ENCODE results near the gene NBEAL2.
A peak's percentile ranks its signal among the peaks of the same experiment; 100 is the strongest.
"Not testable (repeated sequence)": the region's sequence is repeated elsewhere in the genome, so short reads cannot be mapped to it uniquely, and the experiment has no call there.

NBEAL2 gene

DNA sequence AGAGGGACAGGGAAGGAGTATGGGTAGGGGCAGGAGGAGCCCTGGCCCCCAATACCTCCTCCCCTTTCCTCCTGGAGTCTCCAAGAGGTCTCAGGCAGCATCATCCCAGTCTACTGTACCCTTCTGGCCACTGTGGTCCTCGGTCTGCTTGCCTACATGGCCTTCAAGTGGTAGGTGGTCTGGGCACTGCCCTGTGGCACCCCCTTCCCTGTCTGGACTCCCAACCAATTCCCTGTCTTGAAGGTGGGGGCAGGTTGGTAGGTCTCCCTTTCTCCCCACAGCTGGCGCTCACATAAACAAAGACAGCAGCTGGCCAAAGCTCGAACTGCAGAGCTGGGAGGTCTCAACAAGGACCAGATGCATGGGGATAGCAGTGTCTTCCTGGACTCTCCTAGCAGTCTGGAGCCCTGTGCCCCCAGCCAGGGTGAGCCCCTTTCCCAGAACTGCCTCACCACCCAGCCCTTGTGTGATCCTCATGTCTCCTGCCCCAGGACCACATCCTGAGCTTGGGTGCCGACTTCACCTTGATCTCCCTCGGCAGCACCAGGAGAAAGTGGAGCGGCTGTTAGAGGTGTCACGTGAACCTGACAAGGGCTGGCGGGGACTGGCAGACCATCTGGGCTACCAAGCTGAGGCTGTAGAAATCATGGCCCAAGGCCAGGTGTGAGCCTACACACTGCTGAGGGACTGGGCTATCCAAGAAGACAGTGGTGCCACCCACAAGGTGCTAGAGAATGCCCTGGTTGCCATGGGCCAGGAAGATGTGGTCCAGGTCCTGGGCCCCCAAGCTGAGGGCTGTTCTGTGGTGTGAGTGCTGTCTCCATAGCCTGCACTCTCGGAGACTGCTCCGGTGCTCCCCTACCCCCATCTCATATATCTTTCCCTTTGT is 33.1 kb downstream of the NBEAL2 start:
- DNase-seq (ENCODE audit: low read depth) = no peak

DNA sequence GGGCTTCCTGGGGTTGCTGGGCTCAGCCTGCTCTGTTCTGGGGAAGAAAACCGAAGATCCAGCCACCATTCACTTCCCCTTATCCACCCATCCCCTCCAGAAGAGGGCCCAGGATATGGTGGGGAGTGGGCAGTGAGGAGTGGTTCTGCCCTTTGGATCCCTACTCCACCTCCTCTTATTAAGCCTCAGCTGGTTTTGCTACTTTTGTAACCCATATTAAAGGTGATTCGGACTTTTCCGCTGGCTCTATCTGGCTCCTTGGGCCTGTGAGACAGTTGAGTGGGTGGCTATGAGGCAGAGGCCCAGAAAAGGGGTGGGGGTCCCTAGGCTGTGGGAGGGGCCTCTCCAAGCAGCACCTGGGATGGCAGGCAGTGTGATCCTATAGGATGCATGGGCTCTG is 33.8 kb downstream of the NBEAL2 start:
- DNase-seq (ENCODE audit: low read depth) = no peak

DNA sequence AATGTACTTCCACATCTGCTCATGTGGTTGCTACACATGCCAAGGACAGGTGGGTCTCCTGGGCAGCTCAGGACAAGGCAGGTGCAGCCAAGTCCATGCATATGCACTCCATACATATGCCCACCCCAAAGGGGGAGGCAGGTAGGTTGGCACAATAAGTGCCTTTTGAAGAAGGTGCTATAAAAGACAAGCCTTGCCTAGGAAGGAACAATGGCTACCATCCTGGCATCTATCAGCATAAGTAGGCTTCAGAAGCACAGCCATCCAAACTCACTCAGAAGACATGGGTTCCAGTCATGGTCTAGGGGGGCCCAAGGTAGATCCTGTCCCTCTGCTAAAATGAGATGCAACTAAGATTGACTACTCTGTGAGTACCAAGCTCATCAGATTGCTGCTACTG is 34.6 kb downstream of the NBEAL2 start:
- no peak for DNase-seq (ENCODE audit: low read depth)

DNA sequence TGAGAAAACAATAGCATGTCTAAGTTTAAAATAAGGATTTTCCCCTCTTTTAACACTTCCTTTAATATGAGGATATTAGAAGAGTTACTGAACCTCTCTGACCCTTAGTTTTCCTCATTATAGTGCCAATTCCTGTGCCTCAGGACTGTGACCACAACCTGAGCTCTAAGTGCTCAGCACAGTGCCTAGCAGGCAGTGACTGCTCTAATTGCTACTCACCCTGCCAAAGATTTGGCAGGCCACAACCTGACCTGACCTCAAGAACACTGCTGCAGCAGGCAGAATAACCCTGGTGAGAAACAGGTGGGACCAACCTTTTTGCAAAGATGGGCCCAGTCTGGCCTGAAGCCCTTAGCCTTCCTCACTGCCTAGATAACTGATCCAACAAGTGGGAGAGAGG is 35.7 kb downstream of the NBEAL2 start:
- DNase-seq (ENCODE audit: low read depth) = no peak

DNA sequence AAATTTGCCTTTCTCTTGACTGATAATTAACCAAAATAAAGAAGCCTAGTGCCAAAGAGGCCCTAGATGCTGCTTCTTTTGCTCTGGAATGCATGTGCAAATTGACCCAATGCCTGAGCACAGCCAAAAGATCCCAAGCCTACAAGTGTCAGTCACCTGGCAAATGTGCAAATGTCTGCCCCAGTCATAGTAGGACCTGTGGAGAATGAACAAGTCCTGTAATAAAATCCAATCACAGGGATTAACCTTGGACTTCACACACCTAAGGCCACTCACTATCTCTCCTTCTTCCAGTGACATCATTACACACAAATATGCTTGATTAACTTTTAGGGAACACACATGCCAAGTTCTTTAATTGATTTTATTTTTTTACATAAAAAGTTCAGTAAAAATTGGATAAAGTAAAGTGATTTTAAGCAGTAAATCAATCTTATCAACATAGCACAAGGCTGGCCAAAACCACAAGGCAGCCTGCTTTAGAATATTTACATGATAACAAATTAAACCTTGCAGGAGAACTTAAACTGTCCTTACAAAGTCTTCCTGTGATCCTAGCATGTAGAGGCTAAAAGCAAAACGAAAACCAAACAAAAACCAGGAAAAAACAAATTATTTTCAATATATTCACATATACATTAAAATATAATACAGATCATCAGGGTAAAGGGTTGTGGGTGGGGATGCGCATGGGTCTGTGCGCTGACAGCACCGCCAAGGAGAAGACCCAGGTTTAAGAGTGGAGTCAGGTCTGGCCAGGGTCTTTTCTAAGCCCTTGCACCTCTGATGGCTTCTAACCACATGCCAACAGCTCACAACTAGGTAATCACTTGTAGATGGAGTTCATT is 36.8 kb downstream of the NBEAL2 start:
- DNase-seq (ENCODE audit: low read depth) = no peak

DNA sequence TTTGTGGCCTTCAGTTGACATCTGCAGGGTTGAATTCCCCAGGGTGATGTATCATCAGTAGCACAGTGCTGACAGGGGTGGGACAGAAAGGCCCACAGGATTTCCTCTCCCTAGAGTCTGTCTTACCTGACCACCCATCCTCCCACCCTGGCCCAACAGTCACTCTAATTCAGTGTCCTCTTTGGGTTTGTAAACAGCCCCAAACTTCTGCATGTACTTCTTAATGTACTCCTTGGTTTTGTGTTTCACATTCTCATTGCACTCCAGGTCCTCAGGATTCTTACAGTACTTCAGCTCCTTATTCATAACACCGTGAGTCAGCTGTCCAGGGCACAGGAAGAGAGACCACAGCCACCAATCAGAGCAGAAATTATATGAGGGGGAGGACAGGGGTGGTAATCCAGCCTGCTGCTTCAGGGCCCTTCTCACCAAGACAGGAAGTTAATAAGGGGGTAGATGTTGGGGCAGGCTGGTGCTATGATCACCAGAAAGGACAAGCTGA is 37.5 kb downstream of the NBEAL2 start:
- no peak for DNase-seq (ENCODE audit: low read depth)

DNA sequence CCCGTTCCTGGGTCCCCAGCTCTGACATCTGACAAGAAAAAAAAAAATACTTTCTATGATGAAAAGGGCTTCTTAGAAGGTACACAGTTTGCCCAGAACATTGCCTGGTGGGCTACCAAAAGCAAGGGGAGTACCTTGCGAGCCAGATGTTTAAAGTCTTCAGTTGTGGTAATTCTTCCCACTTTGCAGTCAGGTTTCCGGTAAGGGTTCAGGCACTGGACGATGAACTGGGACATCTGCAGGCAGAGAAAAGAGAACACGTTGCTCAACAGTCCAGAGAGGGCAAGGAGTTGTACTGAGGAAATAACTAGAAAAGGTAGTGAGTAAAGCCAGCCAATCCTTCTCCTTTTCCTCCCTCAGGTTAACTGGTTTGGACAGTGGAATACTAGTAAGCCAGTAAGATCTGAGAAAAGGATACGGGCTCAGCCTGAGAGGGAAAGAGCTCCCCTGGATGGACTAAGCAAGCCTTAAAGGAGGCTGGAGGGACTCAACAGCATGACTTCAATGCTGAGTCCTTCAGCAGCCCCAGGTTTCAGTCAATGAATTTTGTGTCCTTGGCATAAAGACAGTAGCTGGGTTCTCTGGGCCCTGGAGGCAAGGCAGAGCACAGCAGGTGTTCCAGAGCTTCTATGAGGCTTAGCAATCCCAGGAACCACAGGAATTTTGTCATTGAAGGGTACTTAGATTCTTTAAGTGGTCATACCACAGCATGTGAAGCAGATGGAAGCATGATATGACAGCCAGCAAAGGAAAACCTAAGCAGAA is 38.2 kb downstream of the NBEAL2 start:
- DNase-seq (ENCODE audit: low read depth) = no peak

DNA sequence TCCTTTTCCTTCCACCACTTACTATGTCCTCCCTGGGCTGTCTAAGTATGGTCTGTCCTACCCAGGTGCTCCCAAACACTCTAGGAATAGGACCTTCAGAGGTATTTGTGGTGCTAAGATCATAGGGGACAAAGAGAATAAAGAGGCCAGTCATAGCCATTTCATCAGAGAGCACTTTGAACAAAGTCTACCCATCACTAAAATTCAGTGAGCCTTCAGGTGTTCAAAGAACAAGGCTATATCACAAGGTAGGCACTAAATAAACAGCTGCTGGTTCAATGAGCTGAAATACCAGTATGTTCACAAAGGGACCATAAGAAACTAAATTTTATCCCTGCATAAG is 38.8 kb downstream of the NBEAL2 start:
- DNase-seq (ENCODE audit: low read depth) = no peak

DNA sequence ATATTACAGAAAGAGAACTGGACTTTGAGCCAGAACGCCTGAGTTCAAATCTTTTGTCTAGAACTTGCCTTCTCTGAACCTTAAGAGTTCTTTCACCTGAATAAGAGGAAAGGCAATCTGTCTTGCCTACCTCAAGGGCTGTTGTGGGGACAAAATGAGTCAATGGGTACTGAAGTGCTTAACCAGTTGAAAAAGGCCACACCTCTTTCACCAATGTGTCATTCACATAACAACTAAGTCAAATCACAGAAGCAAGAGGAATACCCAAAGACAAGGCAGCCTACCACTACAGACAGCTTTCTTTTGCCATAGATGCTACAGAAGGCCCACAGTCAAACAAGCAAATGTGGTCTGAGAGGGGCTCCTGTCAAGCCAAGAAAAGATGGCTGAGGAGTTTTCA is 39.7 kb downstream of the NBEAL2 start:
- peak; percentile 28 for DNase-seq (ENCODE audit: low read depth)

DNA sequence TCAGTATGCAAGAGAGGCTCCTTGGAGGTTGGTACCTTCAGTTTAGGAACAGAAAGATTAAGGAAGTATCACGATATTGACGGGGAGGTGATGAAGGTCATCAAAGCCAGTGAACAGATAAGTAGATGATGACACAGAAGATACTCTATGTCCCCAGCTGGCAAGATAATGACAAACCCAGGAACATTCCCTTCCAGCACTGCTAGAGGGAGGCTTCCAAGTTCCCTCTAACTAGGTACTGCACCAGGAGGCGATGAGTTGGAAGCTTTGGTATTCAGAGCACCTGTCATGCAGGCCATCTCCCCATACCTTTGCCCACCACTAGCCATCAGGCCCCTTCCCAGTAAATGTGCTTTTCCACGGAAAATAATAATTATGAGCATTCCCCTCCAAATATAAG is 40.8 kb downstream of the NBEAL2 start:
- no peak for DNase-seq (ENCODE audit: low read depth)

DNA sequence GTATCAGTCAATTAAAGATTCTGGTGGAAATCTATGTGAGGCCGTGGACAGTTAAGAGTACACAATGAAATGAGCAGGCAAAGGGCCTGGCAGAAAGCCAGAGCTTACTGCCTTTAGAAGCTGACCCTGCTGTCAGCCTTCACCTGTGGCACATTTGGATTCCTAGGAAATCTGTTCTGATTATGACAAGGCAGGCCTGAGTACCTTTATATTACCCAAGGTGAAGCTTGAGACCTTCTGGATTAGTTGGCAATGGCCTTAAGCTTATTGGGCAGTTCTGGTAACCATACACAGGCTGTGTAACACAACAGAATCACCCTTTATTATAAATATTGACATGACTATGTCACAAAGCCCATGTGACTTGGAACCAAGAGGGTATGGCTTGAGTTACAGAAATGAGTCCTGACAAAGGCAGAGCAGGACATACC is 43.2 kb downstream of the NBEAL2 start:
- DNase-seq (ENCODE audit: low read depth) = no peak

DNA sequence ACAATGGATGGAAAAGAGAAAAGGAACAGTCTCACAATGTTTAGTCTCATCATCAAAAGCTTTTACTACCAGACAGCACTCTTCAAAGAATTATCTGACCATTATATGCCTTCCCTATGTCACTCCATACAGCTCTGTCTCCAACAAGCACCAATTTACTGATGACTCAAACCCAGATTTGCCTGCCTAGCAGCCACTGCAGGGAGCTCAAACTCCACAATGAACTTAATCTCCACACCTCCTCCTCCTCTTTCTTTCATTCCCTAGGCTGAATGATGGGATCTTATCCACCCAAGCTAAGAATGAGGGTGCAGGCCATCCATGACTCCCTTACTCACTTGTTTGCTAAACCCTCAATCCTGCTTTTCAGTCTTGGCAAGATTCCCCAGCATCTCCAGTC is 45.5 kb downstream of the NBEAL2 start:
- no peak for DNase-seq (ENCODE audit: low read depth)

DNA sequence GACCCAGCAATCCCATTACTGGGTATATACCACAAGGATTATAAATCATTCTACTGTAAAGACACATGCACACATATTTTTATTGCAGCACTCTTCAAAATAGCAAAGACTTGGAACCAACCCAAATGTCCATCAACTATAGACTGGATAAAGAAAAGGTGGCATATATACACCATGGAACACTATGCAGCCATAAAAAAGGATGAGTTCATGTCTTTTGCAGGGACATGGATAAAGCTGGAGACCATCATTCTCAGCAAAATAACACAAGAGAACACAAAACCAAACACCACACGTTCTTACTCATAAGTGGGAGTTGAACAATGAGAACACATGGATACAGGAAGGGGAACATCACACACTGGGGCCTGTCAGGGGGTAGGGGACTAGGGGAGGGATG is 47.0 kb downstream of the NBEAL2 start:
- DNase-seq (ENCODE audit: low read depth) = not testable (repeated sequence)

DNA sequence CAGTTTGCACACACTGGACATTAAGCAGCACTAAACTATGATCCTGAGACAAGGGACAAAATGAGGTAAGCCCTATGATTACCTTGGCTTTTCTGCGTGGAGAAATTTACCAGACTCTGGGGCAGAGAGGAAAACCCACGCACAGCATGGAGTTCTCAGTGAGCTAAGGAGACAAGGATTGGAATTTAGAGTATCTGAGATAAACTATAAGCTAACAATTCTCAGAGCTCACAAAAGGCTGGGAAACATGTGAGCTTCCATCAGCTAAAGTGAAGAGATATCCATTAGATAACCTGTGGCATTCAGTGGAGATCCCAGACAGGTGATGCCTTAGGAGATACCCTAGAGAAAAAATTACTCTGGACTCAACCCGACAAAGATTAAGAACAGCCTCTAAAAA is 48.7 kb downstream of the NBEAL2 start:
- DNase-seq (ENCODE audit: low read depth) = no peak

DNA sequence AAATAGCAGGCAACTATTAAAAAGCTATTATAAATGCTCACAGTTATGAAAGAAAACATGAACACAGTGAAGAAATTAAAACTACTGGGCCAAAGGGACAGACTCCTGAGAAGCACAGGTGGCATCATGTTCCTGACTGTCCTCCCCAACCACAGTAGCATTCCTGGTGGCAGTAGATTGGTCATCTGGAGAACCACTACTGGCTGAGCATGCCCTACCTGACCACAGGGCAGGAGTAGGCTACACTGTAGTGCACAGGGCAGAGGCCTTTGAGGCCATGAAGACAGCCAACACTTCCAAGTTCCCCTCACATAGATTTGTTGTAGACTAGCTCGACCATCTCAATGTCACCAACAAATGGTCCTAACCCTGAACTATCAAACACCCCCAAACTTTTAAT is 49.2 kb downstream of the NBEAL2 start:
- no peak for DNase-seq (ENCODE audit: low read depth)

DNA sequence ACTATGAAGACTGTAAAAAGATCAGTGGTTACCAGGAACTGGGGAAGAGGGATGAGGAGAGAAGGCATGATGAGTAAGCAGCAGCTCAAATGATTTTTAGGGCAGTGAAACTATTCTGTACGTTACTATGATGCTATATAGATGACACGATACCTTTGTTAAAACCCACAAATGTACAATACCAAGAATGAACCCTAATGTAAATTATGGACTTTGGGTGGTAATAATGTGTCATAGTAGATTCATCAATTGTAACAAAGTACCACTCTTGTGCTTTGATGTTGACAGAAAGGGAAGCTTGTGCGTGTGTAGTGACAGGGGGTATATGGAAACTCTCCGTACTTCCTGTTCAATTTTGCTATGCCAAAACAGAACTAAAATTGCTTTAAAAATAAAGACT is 51.6 kb downstream of the NBEAL2 start:
- DNase-seq (ENCODE audit: low read depth) = not testable (repeated sequence)

DNA sequence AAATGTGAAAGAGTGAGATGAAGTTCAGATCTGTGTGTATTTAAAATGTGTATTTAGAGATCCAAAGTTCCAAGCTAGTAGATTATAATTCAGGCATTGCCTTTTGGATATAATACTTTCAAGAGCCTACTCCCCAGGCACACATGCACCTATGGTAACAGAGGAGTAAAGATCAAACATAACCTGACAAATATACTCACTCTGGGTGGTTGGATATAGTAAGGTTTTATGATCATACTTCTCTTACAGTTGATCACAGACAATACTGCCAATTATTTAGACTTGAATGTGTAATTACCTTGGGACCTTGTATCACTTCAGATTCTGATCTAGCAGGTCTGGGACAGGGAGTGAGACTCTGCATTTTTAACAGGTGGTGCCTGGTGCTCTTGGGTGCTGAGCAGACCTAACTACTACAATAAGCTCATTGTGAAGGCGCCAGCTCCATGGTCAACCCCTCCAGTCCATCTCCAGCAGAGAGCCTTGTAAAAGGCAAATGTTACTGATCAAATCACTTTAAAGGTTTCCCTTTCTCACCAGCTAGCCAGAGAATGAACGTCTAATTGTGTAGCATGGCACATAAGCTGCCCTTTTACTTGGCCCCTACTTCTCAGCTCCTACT is 55.5 kb downstream of the NBEAL2 start:
- no peak for DNase-seq (ENCODE audit: low read depth)

DNA sequence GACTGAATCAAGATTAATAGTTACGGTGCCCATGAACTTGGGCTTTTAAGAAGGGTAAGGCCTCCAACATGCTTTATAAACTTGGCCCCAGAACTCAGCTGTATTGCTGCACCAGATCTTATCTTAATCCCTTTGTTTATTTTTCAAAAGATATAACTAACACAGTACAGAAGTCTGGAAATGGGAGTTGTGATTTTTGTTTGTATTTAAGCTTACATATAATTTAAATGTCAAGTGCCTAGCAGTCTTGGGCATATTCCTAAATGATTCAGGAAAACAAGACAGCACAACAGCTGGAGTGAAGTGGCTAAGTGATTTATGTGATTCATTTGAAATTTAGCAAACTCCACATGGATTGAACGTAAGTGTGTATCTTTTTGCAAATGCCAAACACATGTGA is 56.2 kb downstream of the NBEAL2 start:
- DNase-seq (ENCODE audit: low read depth) = no peak

DNA sequence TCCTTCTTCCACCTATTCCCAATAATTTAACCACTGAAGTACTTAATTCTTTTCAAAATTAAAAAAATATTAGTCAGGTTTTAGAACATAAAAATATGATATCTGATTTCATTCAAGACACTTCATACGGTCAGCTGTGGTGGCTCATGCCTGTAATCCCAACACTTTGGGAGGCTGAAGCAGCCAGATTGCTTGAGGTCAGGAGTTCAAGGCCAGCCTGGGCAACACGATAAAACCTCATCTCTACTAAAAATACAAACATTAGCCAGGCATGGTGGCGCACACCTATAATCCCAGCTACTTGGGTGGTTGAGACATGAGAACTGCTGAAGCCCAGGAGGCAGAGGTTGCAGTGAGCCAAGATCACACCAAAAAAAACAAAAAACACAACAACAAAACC is 56.7 kb downstream of the NBEAL2 start:
- no peak for DNase-seq (ENCODE audit: low read depth)

DNA sequence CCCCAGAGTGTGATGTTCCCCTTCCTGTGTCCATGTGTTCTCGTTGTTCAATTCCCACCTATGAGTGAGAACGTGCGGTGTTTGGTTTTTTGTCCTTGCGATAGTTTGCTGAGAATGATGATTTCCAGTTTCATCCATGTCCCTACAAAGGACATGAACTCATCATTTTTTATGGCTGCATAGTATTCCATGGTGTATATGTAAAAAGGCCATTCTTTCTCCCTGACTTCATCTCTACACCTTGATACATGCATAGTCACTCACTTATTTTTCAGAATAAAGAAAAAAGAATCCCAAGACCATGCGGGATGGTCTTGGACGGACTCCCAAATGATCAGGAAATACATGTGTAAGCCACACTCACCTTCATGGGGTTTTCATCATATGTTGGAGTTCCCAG is 57.8 kb downstream of the NBEAL2 start:
- not testable (repeated sequence) for DNase-seq (ENCODE audit: low read depth)

DNA sequence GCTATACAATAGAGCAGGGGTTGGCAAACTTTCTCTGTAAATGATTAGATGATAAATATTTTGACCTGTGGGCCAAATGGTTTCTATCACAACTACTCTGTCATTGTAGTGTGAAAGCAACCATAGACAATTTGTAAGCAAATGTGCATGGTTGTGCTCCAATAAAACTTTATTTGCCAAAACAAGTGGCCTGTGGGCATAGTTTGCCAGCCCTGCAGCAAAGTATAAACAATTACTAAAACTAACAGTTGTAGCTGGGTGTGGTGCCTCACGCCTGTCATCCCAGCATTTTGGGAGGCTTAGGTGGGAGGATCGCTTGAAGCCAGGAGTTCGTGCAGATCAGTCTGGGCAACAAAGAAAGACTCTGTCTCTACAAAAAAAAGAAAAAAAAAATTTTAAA is 61.6 kb downstream of the NBEAL2 start:
- DNase-seq (ENCODE audit: low read depth) = no peak

DNA sequence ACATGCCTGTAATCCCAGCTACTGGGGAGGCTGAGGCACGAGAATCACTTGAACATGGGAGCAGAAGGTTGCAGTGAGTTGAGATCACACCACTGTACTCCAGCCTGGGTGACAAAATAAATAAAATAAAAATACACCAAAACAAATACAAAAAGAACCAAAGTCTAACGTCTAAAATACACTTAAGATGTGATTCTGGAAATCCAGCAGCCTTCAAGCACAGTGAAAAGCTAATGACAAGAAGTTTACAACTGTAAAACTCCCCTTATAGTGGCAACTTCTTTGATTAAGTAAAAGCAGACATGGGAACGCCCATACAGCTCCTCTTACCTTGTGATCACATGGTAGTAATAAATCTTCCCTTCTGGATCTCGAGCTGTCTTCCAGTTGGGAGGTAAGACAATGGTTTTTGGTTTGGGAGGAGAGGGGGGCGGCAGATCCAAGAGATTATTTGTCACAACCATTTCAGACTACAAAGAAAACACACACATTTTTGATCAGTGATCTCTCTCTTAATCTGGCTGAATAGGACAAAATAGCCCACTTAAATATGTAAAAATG is 62.8 kb downstream of the NBEAL2 start:
- no peak for DNase-seq (ENCODE audit: low read depth)

Measured in stimulated activated CD4-positive, alpha-beta T cell treated with anti-CD3 and anti-CD28 coated beads, Interleukin-2, amount 100 ng/mL, for 4 hours (primary cell).